ENCODE data around the gene LIX1L. TPM values are rescaled to one million over a fixed set of nuclear protein-coding genes. Genes with fewer than 3 reads are reported as not detected.

Gene LIX1L
- total RNA-seq, 1 donor from 2014 or later, result 27.6 TPM

DNA sequence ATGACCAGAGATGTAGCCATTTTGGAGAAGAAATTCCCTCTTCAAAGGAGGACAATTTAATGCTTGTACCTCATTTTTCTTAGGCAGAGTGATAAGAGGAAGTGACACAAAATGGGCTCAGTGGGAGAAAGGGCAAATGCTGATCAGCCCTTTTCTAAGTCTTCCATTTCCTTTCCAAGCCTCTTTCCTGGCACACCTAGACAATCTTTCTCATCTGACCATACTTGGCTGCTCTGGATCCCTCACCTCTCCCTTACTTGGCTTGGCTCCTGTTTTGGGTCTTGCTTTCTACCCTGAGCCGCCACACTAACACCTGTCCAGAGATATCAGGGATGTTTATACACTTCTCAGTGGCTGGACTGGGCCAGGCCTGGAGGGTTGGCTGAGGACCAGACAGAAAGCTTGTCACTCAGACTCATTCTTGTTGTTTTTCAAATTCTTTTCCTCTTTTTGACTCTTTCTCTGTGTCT, 25.4 kb upstream of the LIX1L start:
- no peaks in the 10 kb centered on the region for H3K9me3 Mint-ChIP-seq
- TF ChIP-seq, protein P1, sequence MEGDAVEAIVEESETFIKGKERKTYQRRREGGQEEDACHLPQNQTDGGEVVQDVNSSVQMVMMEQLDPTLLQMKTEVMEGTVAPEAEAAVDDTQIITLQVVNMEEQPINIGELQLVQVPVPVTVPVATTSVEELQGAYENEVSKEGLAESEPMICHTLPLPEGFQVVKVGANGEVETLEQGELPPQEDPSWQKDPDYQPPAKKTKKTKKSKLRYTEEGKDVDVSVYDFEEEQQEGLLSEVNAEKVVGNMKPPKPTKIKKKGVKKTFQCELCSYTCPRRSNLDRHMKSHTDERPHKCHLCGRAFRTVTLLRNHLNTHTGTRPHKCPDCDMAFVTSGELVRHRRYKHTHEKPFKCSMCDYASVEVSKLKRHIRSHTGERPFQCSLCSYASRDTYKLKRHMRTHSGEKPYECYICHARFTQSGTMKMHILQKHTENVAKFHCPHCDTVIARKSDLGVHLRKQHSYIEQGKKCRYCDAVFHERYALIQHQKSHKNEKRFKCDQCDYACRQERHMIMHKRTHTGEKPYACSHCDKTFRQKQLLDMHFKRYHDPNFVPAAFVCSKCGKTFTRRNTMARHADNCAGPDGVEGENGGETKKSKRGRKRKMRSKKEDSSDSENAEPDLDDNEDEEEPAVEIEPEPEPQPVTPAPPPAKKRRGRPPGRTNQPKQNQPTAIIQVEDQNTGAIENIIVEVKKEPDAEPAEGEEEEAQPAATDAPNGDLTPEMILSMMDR (IDR thresholded peaks at IDR 0.05; ENCODE audit: unreplicated experiment), result no peak
- H3K4me1 Mint-ChIP-seq, result peaks cover 24% of the 10 kb centered on the region
- DNase-seq (ENCODE audit: low spot score in 2 of 2, unreplicated experiment in 2 of 2), result no peak
- peak overlapping the region; percentile 28 for H3K27ac Mint-ChIP-seq
- no peak overlapping the region for H3K4me3 Mint-ChIP-seq
- no peaks in the 10 kb centered on the region for H3K36me3 Mint-ChIP-seq
- no peaks in the 10 kb centered on the region for H3K27me3 Mint-ChIP-seq (ENCODE audit: low read depth)

DNA sequence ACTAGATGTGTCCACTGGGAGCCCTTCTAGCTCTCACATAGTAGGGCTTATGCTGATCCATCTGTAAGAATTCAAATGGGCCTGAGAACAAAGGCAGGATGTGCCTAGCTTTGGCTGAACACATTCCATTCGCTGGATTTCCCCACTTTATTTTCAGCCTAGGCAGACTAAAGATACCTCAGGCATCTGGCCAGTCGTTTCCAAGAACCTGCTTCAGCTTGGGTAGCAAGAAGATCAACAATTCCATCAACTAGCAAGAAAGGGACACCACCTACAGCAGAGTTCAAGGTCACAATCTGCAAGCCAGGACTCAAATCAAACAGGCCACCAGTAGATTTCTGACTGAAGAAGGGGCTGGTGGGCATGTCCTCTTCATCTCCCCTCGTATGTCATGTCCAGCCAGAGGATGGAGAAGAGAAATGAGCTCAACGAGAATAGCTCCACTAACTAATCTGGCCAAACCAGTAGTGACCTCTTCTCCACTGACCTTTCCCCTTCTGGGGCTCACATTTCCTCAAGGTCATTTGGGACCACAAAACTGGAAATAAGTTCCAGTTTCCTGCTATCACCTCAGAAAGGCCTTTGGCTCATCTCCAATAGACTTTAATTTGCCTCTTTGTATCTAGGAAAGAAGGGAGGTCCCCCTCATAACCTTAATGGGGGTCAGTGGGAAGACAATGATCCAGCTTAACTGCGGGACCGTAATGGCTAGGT, 24.4 kb upstream of the LIX1L start:
- no peaks in the 10 kb centered on the region for H3K27me3 Mint-ChIP-seq (ENCODE audit: low read depth)
- DNase-seq (ENCODE audit: low spot score in 2 of 2, unreplicated experiment in 2 of 2), result no peak
- peak overlapping the region; percentile 27 for H3K27ac Mint-ChIP-seq
- peaks cover 21% of the 10 kb centered on the region for H3K4me1 Mint-ChIP-seq
- no peaks in the 10 kb centered on the region for H3K36me3 Mint-ChIP-seq
- H3K4me3 Mint-ChIP-seq, result no peak overlapping the region
- TF ChIP-seq, protein P1 (IDR thresholded peaks at IDR 0.05; ENCODE audit: unreplicated experiment), result no peak
- no peaks in the 10 kb centered on the region for H3K9me3 Mint-ChIP-seq

DNA sequence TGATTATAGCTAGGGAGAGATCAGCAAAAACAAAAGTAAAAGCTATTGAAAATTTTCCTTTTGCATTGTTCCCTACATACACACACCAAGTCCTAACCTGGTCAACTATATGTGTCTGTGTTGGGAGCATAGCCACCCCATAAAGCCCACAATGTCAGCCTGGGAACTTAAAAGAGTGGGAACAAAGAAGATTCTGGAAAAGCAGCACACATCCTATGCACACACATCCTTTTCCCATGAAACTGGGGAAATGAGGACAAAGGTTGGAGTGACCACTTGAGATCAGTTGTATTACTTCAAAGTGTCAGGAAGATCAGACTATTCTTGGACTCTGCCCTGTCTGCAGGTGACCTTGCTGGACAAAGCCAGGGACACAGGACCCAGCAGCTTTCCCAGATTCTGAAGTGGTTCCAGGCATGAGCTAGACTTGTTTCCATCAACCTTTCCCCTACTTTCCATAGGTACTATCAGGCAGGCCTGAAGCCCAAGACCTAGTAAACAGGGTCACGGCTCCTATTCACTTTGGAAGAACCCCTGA, 22.7 kb upstream of the LIX1L start:
- Mint-ChIP-seq H3K36me3 (no peaks in the 10 kb centered on the region), H3K27ac (no peak overlapping the region), H3K4me1 (peaks cover 15% of the 10 kb centered on the region), H3K4me3 (no peak overlapping the region), H3K27me3 (ENCODE audit: low read depth) (no peaks in the 10 kb centered on the region), H3K9me3 (no peaks in the 10 kb centered on the region)
- TF ChIP-seq, protein P1 (IDR thresholded peaks at IDR 0.05; ENCODE audit: unreplicated experiment), result no peak
- DNase-seq (ENCODE audit: low spot score in 2 of 2, unreplicated experiment in 2 of 2), result no peak

DNA sequence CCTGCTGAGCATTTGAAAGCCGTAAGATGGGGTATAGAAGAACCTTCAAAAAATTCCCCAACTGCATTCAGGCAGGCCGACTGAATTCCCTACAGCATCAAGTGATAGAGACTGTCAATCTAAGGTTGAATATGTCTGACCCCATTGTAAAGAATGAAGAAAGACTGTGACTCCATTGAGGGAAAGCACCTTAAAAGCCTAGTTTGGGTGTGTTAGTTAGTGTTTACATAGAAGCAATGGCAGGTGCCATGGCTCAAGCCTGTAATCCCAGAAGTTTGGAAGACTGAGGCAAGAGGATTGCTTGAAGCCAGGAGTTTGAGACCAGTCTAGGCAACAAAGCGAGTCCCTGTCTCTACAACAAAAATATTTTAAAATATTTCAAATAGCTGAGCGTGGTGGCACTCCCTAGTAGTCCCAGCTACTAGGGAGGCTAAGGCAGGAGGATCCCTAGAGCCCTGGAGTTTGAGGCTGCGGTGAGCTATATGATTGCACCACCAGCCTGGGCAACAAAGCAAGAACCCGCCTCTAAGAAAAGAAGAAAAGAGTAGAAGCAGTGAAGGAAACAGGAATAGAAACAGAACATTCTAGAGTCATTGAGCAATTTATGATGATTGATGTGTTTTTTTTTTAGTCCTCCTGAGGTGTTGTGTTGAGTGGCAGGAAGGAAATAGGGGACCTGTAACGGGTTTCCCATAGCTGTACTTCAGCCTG, 22.1 kb upstream of the LIX1L start:
- Mint-ChIP-seq H3K27me3 (ENCODE audit: low read depth) (no peaks in the 10 kb centered on the region), H3K9me3 (no peaks in the 10 kb centered on the region), H3K4me1 (peaks cover 8% of the 10 kb centered on the region), H3K27ac (no peak overlapping the region), H3K36me3 (no peaks in the 10 kb centered on the region), H3K4me3 (no peak overlapping the region)
- TF ChIP-seq, protein P1 (IDR thresholded peaks at IDR 0.05; ENCODE audit: unreplicated experiment), result no peak
- no peak for DNase-seq (ENCODE audit: low spot score in 2 of 2, unreplicated experiment in 2 of 2)

DNA sequence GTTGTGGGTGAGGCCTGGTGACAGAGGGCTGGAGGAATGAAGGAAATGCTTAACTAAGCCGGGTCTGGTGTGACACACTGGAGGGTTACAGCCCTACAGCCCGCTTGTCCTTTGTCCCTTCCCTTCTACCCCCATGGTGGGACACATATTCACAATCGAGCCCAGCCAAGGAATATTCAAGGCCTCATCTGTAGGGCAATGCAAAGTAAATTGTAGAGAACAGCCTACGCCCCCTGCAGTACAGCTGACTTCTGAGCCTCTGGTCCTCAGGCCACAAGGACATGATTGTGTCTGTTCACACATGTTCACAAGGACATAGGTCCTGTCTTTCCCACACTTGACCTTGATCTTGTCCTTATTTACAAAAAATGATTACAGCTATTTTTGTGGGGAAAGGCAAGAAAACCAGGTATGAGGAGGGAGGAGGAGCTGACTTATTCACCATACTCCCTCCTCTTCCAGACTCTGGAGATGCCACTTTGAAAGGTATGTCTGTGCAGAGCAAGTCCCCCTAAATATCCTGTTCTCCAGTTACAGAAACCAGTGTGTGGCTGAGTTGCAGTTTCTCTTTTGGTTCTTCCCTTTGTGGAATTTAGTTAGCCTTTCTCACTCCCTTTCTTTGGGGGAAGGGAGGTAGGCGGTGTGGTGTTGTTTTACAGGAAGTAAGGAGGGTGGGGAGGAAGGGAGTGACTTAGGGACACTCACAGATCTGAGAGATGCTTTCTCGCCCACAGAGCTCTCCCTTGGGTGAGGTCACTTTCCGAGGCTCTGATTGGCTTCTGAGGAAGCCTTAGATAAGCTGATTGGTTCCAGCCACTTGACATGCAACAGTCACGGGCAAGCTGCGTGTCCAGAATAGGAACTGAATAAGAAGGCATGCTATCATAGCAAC, 21.3 kb upstream of the LIX1L start:
- Mint-ChIP-seq H3K4me3 (no peak overlapping the region), H3K4me1 (peaks cover 4% of the 10 kb centered on the region), H3K27me3 (ENCODE audit: low read depth) (no peaks in the 10 kb centered on the region), H3K27ac (no peak overlapping the region), H3K9me3 (no peaks in the 10 kb centered on the region), H3K36me3 (no peaks in the 10 kb centered on the region)
- DNase-seq (ENCODE audit: low spot score in 2 of 2, unreplicated experiment in 2 of 2), result peak; percentile 68 to 77
- TF ChIP-seq, protein P1 (IDR thresholded peaks at IDR 0.05; ENCODE audit: unreplicated experiment), result no peak

Data from mesothelial cell of epicardium (in vitro differentiated cells).